Natural killer cell treated with Interleukin-12 subunit alpha and Interleukin-12 subunit beta and Interleukin-15 and Interleukin-18, amount 100 ng/mL, for 72 hours (primary cell): ENCODE data around the gene NKD2. TPM values are rescaled to one million over a fixed set of nuclear protein-coding genes. Genes with fewer than 3 reads are reported as not detected.
A peak's percentile ranks its signal among the peaks of the same experiment; 100 is the strongest.
"Not testable (repeated sequence)": the region's sequence is repeated elsewhere in the genome, so short reads cannot be mapped to it uniquely, and the experiment has no call there.

ENCODE experiments used
- ATAC-seq, 2 donors: fragments of 150-1000 bp; cut with Tn5 transposase in 1 of 2; sonication (Bioruptor Pico), chemical (Tn5 transposase) in 1 of 2; 2 replicates each; pipeline ENCODE4 v1.10.0; 2021
- DNase-seq: peaks from one replicate; pipeline ENCODE4 v3.0.0; 2022; ENCODE audit warnings: low spot score
- H3K27ac Mint-ChIP-seq, 2 donors: 1 replicate in 1 of 2; 2 replicates in 1 of 2; pipeline ENCODE4 v1.8.0; 2022; ENCODE audit warnings: mixed read lengths in 2 of 2, mild to moderate bottlenecking in 1 of 2, moderate library complexity in 1 of 2
- H3K27me3 Mint-ChIP-seq, 2 donors: 1 replicate in 1 of 2; 2 replicates in 1 of 2; pipeline ENCODE4 v1.8.0; 2022; ENCODE audit warnings: mixed read lengths in 2 of 2
- H3K36me3 Mint-ChIP-seq: one replicate; pipeline ENCODE4 v1.8.0; 2022; ENCODE audit warnings: mixed read lengths
- H3K4me1 Mint-ChIP-seq, 2 donors: 1 replicate in 1 of 2; 2 replicates in 1 of 2; pipeline ENCODE4 v1.8.0; 2022; ENCODE audit warnings: low read depth in 2 of 2, mixed read lengths in 2 of 2, mild to moderate bottlenecking in 1 of 2
- H3K4me3 Mint-ChIP-seq: one replicate; pipeline ENCODE4 v1.8.0; 2022; ENCODE audit warnings: mixed read lengths
- H3K9me3 Mint-ChIP-seq: 2 replicates; pipeline ENCODE4 v1.8.0; 2022; ENCODE audit warnings: mixed read lengths
- total RNA-seq, 2 donors: library from RNA; stranded (reverse); gene quantifications; one replicate each; pipeline ENCODE4 v1.2.3, GENCODE V29; 2022

Gene NKD2
- total RNA-seq, 2 donors from 2014 or later, result 0.53 TPM; not detected in 1

DNA sequence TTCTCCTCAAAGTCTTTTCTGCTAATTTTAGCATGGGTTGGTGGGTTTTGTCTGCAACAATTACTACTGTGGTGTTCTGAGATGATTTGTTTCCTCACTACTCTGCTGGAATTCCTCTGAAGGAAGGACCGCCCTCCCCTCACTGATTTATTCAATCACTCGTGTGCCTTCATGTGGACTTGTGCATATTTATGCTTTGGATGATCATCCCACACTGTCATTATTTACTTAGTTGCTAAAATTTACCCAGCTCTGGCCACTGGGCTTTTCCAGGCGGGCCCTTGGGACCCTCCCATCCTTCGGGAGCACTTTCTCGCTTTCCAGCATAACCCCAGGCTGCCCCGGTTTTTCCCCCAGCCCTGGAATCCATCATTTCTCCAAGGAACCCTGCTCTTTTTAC lies 41.7 kb upstream of the NKD2 start:
- no peaks in the 10 kb centered on the region for H3K9me3 Mint-ChIP-seq
- ATAC-seq, result no peak
- H3K27me3 Mint-ChIP-seq, result peaks cover 39 to 63% of the 10 kb centered on the region in 2 donors
- H3K4me3 Mint-ChIP-seq, result no peak overlapping the region
- DNase-seq, result no peak
- no peak overlapping the region for H3K27ac Mint-ChIP-seq
- peaks cover 9 to 11% of the 10 kb centered on the region in 2 donors for H3K4me1 Mint-ChIP-seq
- H3K36me3 Mint-ChIP-seq, result no peaks in the 10 kb centered on the region

- no peak for DNase-seq
- Mint-ChIP-seq H3K4me1 (peaks cover 5 to 6% of the 10 kb centered on the region in 2 donors), H3K36me3 (no peaks in the 10 kb centered on the region), H3K4me3 (no peak overlapping the region), H3K27ac (no peak overlapping the region), H3K27me3 (peaks cover 47 to 74% of the 10 kb centered on the region in 2 donors), H3K9me3 (no peaks in the 10 kb centered on the region)
- ATAC-seq, result no peak
Observed at GRCh38 chr5:968881-969280, 39.7 kb upstream of the NKD2 start.

DNA sequence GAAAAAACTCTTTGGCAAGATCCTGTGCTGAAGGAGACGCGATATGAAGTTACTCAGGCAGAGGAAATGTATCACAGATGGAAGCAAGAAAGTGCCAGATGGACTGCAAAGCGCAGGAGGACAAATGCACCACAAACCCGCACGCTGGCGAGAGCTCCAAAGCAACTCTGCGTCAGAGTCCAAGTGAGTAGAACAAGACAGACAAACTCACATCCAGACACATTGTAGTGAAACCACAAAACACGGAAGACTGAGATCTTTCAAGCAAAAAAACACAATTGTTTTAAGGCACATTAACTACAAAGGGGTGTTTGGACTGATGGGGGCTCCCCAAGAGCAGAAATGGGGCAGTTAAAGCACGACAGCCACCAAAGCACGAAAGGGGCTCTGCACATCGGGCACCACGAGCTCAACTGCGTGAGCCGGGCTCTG lies 39.2 kb upstream of the NKD2 start:
- H3K27ac Mint-ChIP-seq, result no peak overlapping the region
- no peaks in the 10 kb centered on the region for H3K9me3 Mint-ChIP-seq
- peaks cover 0 to 3% of the 10 kb centered on the region in 2 donors for H3K4me1 Mint-ChIP-seq
- ATAC-seq (no peak), DNase-seq (no peak)
- no peak overlapping the region for H3K4me3 Mint-ChIP-seq
- H3K27me3 Mint-ChIP-seq, result peaks cover 45 to 69% of the 10 kb centered on the region in 2 donors
- no peaks in the 10 kb centered on the region for H3K36me3 Mint-ChIP-seq

GRCh38 chr5:972575-972974 lies 36.0 kb upstream of the NKD2 start:
- not testable (repeated sequence) for H3K4me1 Mint-ChIP-seq, H3K9me3 Mint-ChIP-seq
- H3K27me3 Mint-ChIP-seq, result peaks cover 34 to 53% of the 10 kb centered on the region in 2 donors

GRCh38 chr5:976849-977751 lies 31.5 kb upstream of the NKD2 start:
- Mint-ChIP-seq H3K36me3 (no peaks in the 10 kb centered on the region), H3K27ac (no peak overlapping the region), H3K27me3 (peaks cover 11 to 12% of the 10 kb centered on the region in 2 donors), H3K4me3 (no peak overlapping the region), H3K9me3 (no peaks in the 10 kb centered on the region), H3K4me1 (peaks cover 0 to 2% of the 10 kb centered on the region in 2 donors)
- no peak for DNase-seq
- peak; percentile 26 to 40 for ATAC-seq

More at GRCh38 chr5:972575-972974, 36.0 kb upstream of the NKD2 start:
- not testable (repeated sequence) for H3K4me3 Mint-ChIP-seq, DNase-seq, ATAC-seq, H3K36me3 Mint-ChIP-seq, H3K27ac Mint-ChIP-seq

GRCh38 chr5:978054-978453 lies 30.5 kb upstream of the NKD2 start:
- Mint-ChIP-seq H3K4me3 (no peak overlapping the region), H3K4me1 (no peaks in the 10 kb centered on the region), H3K27me3 (peaks cover 2 to 7% of the 10 kb centered on the region in 2 donors), H3K27ac (no peak overlapping the region), H3K9me3 (no peaks in the 10 kb centered on the region), H3K36me3 (no peaks in the 10 kb centered on the region)
- no peak for ATAC-seq
- DNase-seq, result no peak

- DNase-seq, result no peak
- Mint-ChIP-seq H3K27ac (no peak overlapping the region), H3K9me3 (no peaks in the 10 kb centered on the region), H3K27me3 (peaks cover 5 to 9% of the 10 kb centered on the region in 2 donors), H3K36me3 (no peaks in the 10 kb centered on the region), H3K4me1 (no peaks in the 10 kb centered on the region), H3K4me3 (no peak overlapping the region)
- ATAC-seq, result no peak
Observed at GRCh38 chr5:978693-979092, 29.9 kb upstream of the NKD2 start.

- Mint-ChIP-seq H3K9me3 (no peaks in the 10 kb centered on the region), H3K27ac (no peak overlapping the region), H3K36me3 (no peaks in the 10 kb centered on the region), H3K4me1 (no peaks in the 10 kb centered on the region), H3K4me3 (no peak overlapping the region), H3K27me3 (peaks cover 11 to 14% of the 10 kb centered on the region in 2 donors)
- DNase-seq (no peak), ATAC-seq (peak in 1 of 2 donors; percentile 18)
Observed at GRCh38 chr5:979100-979817, 29.3 kb upstream of the NKD2 start.

DNA sequence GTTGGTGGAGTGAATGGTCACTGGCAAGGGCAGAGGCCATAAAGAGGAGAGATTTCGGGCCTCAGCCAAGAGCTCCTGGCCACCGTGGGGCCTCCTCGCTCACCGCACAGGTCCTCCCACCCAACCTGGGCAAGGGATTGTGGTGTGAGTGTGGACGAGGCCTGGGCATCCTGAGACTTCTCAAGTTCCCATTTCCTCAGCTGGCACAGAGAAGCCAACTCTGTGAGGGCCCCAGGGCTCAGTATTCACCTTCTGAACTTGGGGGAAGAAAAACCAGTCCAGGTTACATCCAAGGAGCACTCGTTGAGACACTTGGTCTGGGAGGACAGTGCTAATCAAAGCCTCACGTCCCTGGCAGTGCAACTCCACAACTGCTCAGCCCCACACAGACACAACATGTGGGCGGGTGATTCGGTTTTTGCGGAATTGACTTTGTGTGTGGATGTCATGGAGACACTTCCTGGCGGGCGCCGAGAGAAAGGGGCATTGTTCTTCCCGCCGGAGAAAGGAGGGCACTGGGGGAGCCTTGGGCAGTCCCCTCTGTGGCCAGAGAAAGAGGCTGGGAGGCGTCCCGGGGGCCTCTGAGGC lies 28.5 kb upstream of the NKD2 start:
- peak in 1 of 2 donors; percentile 11 for ATAC-seq
- no peaks in the 10 kb centered on the region for H3K9me3 Mint-ChIP-seq
- no peak for DNase-seq

GRCh38 chr5:980966-981365 lies 27.6 kb upstream of the NKD2 start:
- Mint-ChIP-seq H3K27me3 (peaks cover 18 to 28% of the 10 kb centered on the region in 2 donors), H3K27ac (no peak overlapping the region), H3K4me3 (no peak overlapping the region), H3K4me1 (no peaks in the 10 kb centered on the region), H3K9me3 (no peaks in the 10 kb centered on the region), H3K36me3 (peaks cover 7% of the 10 kb centered on the region)
- DNase-seq, result no peak
- ATAC-seq, result no peak

More for the DNA sequence above, 28.5 kb upstream of the NKD2 start:
- Mint-ChIP-seq H3K27me3 (peaks cover 19 to 20% of the 10 kb centered on the region in 2 donors), H3K4me3 (no peak overlapping the region), H3K4me1 (no peaks in the 10 kb centered on the region), H3K36me3 (peaks cover 7% of the 10 kb centered on the region), H3K27ac (no peak overlapping the region)

DNA sequence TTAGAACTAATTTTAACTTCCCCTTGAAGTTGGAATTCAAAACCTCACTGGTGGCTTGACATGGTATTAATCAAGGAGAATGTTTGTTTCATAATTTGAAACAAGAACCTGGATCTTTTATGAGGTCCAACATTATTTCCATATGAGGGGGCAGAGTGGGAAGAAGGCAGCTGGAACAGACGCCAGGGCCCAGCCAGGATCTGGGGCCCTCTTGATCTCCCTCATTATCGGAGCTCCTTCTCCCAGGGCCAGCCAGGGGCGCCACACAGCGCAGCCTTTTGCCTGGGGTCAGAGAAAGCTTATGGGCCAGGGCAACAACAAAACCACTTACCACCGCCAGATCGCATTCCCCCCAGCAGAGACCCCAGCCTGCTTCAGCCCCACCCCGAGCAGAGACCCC lies 27.1 kb upstream of the NKD2 start:
- no peaks in the 10 kb centered on the region for H3K4me1 Mint-ChIP-seq
- DNase-seq, result no peak
- no peak for ATAC-seq
- H3K9me3 Mint-ChIP-seq, result no peaks in the 10 kb centered on the region
- no peak overlapping the region for H3K27ac Mint-ChIP-seq
- H3K36me3 Mint-ChIP-seq, result peaks cover 7% of the 10 kb centered on the region
- no peak overlapping the region for H3K4me3 Mint-ChIP-seq
- peaks cover 18 to 28% of the 10 kb centered on the region in 2 donors for H3K27me3 Mint-ChIP-seq

DNA sequence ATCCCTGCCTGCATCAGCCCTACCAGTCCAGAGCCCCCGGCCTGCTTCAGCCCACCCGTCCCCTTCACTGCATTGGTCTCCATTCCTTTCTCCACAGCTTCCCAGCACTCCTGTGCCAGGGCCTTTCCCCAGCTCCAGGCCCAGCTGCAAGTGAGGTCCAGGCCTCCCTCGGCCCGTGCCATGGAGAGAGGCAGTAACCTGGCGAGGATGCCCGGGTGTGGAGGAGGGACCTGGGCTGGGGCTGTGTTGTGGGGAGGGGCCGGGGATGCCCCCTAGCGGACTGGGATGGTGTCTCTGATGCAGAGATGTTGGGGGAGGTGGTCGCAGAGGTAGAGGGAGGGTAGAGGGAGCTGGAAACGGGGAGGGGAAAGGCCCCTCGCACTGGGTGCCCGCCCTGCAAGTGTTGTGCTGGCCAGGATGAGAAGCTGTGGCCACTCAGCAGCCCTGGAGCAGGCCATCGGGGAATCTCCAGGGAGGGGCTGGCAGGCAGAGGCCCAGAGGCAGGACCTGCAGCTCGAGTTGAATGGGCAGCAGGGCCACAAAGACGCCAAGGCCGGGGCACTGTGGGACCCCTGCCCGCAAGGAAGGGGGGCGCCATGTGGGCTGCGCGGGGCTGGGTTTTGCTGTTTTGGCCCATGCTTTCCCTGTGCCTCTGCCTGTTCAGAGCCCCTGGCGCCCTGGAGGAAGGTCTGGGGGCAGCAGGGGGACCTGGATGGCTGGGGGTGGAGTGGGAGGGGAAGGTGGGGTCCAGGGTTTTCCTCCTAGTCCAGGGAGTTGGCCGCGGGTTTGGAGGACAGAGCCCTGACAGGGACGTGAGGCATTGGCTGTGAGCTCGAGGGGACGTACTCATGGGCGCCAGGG lies 26.0 kb upstream of the NKD2 start:
- Mint-ChIP-seq H3K27me3 (peaks cover 18 to 34% of the 10 kb centered on the region in 2 donors), H3K27ac (no peak overlapping the region), H3K9me3 (no peaks in the 10 kb centered on the region), H3K4me3 (no peak overlapping the region), H3K36me3 (peaks cover 7% of the 10 kb centered on the region), H3K4me1 (no peaks in the 10 kb centered on the region)
- DNase-seq (no peak), ATAC-seq (peak in 1 of 2 donors; percentile 32)

DNA sequence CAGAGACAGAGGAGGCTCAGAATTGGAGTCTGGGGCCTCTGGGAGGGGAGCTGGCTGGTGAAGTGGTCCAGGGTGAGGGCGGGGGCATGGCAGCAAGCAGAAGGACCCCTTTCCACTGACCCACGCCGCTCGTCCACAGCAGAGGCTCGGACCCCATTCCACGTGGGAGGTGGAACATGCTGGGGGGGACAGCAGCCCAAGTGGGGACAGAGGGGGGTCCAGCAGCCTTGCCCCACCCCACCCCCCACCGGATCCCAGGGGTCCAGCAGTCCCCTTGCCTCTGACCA lies 25.4 kb upstream of the NKD2 start:
- Mint-ChIP-seq H3K36me3 (peaks cover 7% of the 10 kb centered on the region), H3K27me3 (peaks cover 23 to 40% of the 10 kb centered on the region in 2 donors), H3K27ac (no peak overlapping the region), H3K4me1 (no peaks in the 10 kb centered on the region), H3K4me3 (no peak overlapping the region), H3K9me3 (no peaks in the 10 kb centered on the region)
- no peak for DNase-seq
- ATAC-seq, result no peak
